Kidney (tissue), 14 donors: ENCODE results near the gene ZBTB32. TPM values are rescaled to one million over a fixed set of nuclear protein-coding genes. Genes with fewer than 3 reads are reported as not detected.
"Not testable (repeated sequence)": the region's sequence is repeated elsewhere in the genome, so short reads cannot be mapped to it uniquely, and the experiment has no call there.

Experiments used
- DNase-seq, 5 donors: peaks; one replicate each; pipeline ENCODE4 v3.0.0-alpha.2; 2013 to 2020
- FAIRE-seq: peaks from 2 replicates; lab custom pipeline; 2012; peaks lifted over from hg19 to GRCh38; lab: Jason Lieb, UNC
- H3K27ac ChIP-seq, 2 donors: one replicate each; pipeline ENCODE4 v1.7.0; 2013; ENCODE audit warnings: low read depth in 2 of 2, low read length in 2 of 2, inconsistent platforms in 1 of 2
- H3K27me3 ChIP-seq: one replicate; pipeline ENCODE4 v1.7.1; 2013; ENCODE audit warnings: low read length, inconsistent platforms; ENCODE audit not compliant: control insufficient read depth, insufficient read depth
- H3K36me3 ChIP-seq, 3 donors: one replicate each; pipeline versions ENCODE4 v1.7.0 to v1.7.1; 2013; ENCODE audit warnings: low read length in 3 of 3, control low read depth in 1 of 3, inconsistent platforms in 1 of 3; ENCODE audit not compliant: insufficient read depth in 3 of 3, control insufficient read depth in 2 of 3
- H3K4me1 ChIP-seq, 3 donors: one replicate each; pipeline versions ENCODE4 v1.7.0 to v1.7.1; 2013; ENCODE audit warnings: low read length in 3 of 3, inconsistent platforms in 1 of 3, low read depth in 1 of 3; ENCODE audit not compliant: control insufficient read depth in 2 of 3, insufficient read depth in 2 of 3
- H3K4me3 ChIP-seq, 3 donors: one replicate each; pipeline versions ENCODE4 v1.7.0 to v1.8.1; 2013; ENCODE audit warnings: low read length in 3 of 3, control low read depth in 1 of 3, inconsistent platforms in 1 of 3
- H3K9ac ChIP-seq, 3 donors: one replicate each; pipeline versions ENCODE4 v1.7.0 to v1.7.1; 2013; ENCODE audit warnings: low read length in 3 of 3, control low read depth in 1 of 3, inconsistent platforms in 1 of 3
- H3K9me3 ChIP-seq, 3 donors: one replicate each; pipeline versions ENCODE4 v1.7.0 to v1.7.1; 2013; ENCODE audit warnings: low read length in 3 of 3, control low read depth in 1 of 3, inconsistent platforms in 1 of 3; ENCODE audit not compliant: control insufficient read depth in 2 of 3, insufficient read depth in 1 of 3
- CTCF ChIP-seq: IDR thresholded peaks from 3 replicates; pipeline ENCODE4 v1.5.1; 2012; ENCODE audit warnings: mild to moderate bottlenecking, moderate library complexity, borderline replicate concordance; ENCODE audit not compliant: insufficient read depth; ENCODE audit errors: extremely low read depth
- intact Hi-C: fragments of 100-400 bp; cut with DNase I; formaldehyde crosslinking; loops from one replicate; pipeline ENCODE4 v1.11.1; 2022
- polyA plus RNA-seq: library from polyadenylated mRNA; stranded (reverse); fragments of 350-450 nt; fragmentation: Illumina TruSeq; extraction: RNeasy Lipid Tissue Mini Kit (QIAGEN cat#74804); gene quantifications from one replicate; pipeline ENCODE4 v1.2.3, GENCODE V29; 2014; ENCODE audit warnings: low read depth, low replicate concordance; ENCODE audit not compliant: insufficient read depth
- total RNA-seq: library from RNA; stranded (reverse); fragmentation: NEBNext Ultra II Directional; extraction: Animal tissue kit (Norgen Biotek cat#: 25700); gene quantifications from one replicate; pipeline ENCODE4 v1.2.1, GENCODE V29; 2021
- donor health status: control.
- donor health status: control.
- donor health status: control.
- donor health status: control.
- donor health status: control.
- donor health status: DM: yes; HTN: yes; CAD: no.
- donor health status: Normal renal cell carcinoma (clear cell type).

ZBTB32 gene
- total and polyA plus RNA-seq, 2 donors from 2014 or later, result 1.8 TPM; not detected in 1

- TF ChIP-seq CTCF, result no peak
- H3K27ac ChIP-seq, result no peak overlapping the region
- intact Hi-C loops, result no loop called here
- H3K36me3 ChIP-seq, result peaks cover 4 to 54% (median 35%) of the 10 kb centered on the region in 3 donors
- no peak for FAIRE-seq
- peaks cover 0 to 8% (median 0%) of the 10 kb centered on the region in 3 donors for H3K4me1 ChIP-seq
- no peak overlapping the region for H3K9ac ChIP-seq
- no peaks in the 10 kb centered on the region for H3K27me3 ChIP-seq
- H3K4me3 ChIP-seq, result no peak overlapping the region
- peak in 1 of 5 donors; percentile 76 for DNase-seq
- no peaks in the 10 kb centered on the region for H3K9me3 ChIP-seq
These were observed 17.0 kb downstream of the ZBTB32 start for GRCh38 chr19:35721374-35721773.

- Histone ChIP-seq H3K27me3 (no peaks in the 10 kb centered on the region), H3K4me3 (no peak overlapping the region), H3K9ac (no peak overlapping the region), H3K4me1 (peaks cover 0 to 8% (median 0%) of the 10 kb centered on the region in 3 donors), H3K9me3 (no peaks in the 10 kb centered on the region), H3K27ac (no peak overlapping the region), H3K36me3 (peaks cover 5 to 62% (median 38%) of the 10 kb centered on the region in 3 donors)
- FAIRE-seq, result no peak
- DNase-seq, result peak in 1 of 5 donors; percentile 37
- TF ChIP-seq CTCF, result no peak
- intact Hi-C loops, result no loop called here
These were observed 18.1 kb downstream of the ZBTB32 start for GRCh38 chr19:35722461-35722860.

DNA sequence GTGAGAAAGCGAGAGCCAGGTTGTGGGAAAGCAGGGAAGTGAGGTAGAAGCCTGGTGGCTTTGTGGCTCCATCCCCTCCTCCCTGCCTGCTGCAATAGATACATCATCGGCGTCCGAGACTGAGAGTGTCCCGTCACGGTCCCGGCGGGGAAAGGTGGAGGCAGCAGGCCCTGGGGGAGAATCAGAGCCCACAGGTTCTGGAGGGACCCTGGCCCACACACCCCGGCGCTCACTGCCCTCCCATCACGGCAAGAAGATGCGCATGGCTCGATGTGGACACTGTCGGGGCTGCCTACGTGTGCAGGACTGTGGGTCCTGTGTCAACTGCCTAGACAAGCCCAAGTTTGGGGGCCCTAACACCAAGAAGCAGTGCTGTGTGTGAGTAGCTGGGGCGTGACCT is 18.5 kb downstream of the ZBTB32 start:
- peaks cover 5 to 66% (median 40%) of the 10 kb centered on the region in 3 donors for H3K36me3 ChIP-seq
- H3K4me3 ChIP-seq, result no peak overlapping the region
- no peak overlapping the region for H3K9ac ChIP-seq
- H3K27ac ChIP-seq, result no peak overlapping the region
- FAIRE-seq, result no peak
- TF ChIP-seq CTCF, result no peak
- peaks cover 0 to 8% (median 0%) of the 10 kb centered on the region in 3 donors for H3K4me1 ChIP-seq
- intact Hi-C loops, result no loop called here
- peak in 1 of 5 donors; percentile 75 for DNase-seq
- H3K9me3 ChIP-seq, result no peaks in the 10 kb centered on the region
- no peaks in the 10 kb centered on the region for H3K27me3 ChIP-seq

DNA sequence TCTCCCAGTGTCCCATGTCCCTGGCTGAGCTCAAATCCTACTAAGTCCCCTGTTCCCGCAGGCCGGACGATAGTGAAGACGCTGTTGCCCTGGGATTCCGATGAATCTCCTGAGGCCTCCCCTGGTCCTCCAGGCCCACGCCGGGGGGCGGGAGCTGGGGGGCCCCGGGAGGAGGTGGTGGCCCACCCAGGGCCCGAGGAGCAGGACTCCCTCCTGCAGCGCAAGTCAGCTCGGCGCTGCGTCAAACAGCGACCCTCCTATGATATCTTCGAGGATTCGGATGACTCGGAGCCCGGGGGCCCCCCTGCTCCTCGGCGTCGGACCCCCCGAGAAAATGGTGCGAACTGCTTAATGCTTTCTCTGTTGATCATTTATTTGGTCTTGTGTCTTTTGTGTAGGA is 19.3 kb downstream of the ZBTB32 start:
- Histone ChIP-seq H3K4me1 (peaks cover 0 to 8% (median 0%) of the 10 kb centered on the region in 3 donors), H3K36me3 (peaks cover 5 to 74% (median 43%) of the 10 kb centered on the region in 3 donors), H3K9ac (no peak overlapping the region), H3K27ac (no peak overlapping the region), H3K4me3 (no peak overlapping the region), H3K9me3 (no peaks in the 10 kb centered on the region), H3K27me3 (no peaks in the 10 kb centered on the region)
- DNase-seq (no peak), FAIRE-seq (no peak)
- TF ChIP-seq CTCF, result no peak
- intact Hi-C loops, result no loop called here

GRCh38 chr19:35724132-35724531 is 19.8 kb downstream of the ZBTB32 start:
- FAIRE-seq, H3K27ac ChIP-seq, DNase-seq, H3K4me3 ChIP-seq, H3K9me3 ChIP-seq, H3K27me3 ChIP-seq, H3K4me1 ChIP-seq, intact Hi-C loops, H3K9ac ChIP-seq: not testable (repeated sequence)
- peaks cover 5 to 79% (median 46%) of the 10 kb centered on the region in 3 donors for H3K36me3 ChIP-seq
